ENCODE data around the gene SH2D5.
"Not testable (repeated sequence)": the region's sequence is repeated elsewhere in the genome, so short reads cannot be mapped to it uniquely, and the experiment has no call there.

The SH2D5 gene

DNA sequence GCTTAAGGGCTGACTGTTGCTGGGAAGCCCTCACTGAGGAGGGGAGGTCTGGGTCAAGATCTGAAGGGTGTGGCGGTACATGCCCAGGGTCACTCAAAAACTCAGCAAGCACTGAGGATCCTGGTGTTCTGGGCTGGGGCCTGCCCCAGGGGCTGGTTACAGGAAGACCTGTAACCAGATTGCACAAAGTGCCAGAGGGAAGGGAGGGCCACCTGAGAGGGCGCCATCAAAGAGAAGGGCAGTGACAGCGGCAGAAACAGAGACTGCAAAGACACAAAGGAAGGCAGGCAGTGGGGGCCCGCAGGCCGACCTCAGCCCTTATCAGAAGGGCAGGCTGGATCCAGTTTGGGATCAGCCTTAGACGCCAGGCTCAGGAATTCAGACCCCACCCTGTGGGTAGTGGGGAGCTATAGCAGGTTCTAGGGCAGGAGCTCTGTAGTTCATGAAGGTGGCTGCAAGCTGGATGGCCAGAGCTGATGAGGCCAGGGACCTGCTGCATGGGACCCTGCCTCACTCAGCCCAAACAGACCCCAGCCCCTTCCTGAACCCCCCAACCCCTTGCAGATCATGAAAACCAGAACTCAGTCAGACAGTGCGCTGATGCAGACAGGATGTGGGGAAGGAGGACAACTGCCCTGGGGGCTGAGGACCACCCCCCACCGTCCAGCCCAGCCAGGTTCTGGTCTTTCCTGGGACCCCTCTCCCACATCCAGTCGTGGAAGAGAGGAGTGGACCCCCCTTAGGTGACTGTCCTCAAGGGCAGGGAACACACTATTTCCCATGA lies 3.9 kb downstream of the SH2D5 start:
- DNase-seq (ENCODE audit: low spot score) = no peak

DNA sequence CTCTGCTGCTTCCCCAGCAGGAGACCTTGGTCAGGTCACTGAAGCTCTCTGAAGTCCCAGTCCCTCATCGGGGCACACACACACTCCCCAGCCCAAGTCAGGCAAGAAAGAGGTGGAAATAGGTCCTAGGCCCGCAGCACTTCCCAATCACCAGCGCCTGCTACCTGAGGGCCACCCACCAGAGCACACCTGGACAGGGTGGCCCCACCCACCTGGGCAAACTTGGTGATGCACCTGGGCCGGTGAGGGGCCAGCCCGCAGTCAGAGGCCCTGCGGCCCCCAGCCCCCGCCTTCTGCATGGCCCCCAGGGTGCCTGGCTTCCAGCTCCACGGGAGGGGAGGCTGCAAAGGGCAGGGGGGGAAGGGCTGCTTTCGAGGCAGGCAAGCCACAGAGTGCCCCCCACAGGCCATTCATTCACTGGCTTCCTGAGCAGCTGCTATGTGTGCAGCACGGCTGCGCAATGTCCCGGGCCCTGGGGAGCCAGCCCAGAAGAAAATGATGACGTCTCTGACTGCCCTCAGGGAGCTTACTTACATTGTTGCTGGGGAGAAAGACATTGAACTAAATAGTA lies 4.7 kb downstream of the SH2D5 start:
- DNase-seq (ENCODE audit: low spot score) = no peak

DNA sequence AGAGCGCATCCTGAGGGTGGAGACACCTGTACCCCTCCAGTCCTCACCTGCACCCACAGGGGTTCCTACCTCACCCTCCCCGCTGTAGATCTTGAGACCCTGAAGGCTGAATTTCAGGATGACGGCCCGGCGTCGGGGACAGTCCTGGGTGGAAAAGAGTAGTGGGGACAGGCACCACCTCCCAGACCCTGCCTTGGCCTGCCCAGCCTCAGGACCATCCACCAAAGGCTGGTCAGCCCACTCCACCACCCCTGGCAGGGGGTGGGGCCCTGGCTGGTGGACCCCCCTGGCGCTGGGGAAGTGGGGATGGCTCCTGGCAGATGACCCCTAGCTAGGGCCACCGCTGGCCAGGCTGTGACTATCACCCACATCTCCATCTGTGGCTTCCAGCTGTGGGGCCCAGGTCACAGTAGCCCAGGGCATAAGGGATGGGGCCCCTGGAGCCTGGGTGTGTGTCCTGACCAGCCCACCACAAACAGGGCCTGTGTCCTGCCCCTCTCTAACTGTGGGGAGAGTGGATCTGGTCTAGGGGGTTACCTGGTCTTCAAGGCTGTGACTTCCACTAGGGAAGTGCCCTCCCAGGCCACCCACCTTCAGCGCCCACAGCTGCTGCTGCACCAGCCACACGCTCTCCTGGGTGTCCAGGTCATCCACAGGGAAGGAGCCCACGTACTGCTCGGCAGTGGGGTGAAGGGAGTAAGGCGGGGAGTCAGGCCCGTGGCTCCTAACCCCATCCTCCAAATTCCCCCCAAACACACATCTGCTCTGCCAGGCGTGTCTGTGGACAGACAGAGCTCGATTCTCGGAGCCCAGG lies 5.4 kb downstream of the SH2D5 start:
- DNase-seq (ENCODE audit: low spot score) = no peak

GRCh38 chr1:20726118-20726911 lies 6.2 kb downstream of the SH2D5 start:
- DNase-seq (ENCODE audit: low spot score) = no peak

DNA sequence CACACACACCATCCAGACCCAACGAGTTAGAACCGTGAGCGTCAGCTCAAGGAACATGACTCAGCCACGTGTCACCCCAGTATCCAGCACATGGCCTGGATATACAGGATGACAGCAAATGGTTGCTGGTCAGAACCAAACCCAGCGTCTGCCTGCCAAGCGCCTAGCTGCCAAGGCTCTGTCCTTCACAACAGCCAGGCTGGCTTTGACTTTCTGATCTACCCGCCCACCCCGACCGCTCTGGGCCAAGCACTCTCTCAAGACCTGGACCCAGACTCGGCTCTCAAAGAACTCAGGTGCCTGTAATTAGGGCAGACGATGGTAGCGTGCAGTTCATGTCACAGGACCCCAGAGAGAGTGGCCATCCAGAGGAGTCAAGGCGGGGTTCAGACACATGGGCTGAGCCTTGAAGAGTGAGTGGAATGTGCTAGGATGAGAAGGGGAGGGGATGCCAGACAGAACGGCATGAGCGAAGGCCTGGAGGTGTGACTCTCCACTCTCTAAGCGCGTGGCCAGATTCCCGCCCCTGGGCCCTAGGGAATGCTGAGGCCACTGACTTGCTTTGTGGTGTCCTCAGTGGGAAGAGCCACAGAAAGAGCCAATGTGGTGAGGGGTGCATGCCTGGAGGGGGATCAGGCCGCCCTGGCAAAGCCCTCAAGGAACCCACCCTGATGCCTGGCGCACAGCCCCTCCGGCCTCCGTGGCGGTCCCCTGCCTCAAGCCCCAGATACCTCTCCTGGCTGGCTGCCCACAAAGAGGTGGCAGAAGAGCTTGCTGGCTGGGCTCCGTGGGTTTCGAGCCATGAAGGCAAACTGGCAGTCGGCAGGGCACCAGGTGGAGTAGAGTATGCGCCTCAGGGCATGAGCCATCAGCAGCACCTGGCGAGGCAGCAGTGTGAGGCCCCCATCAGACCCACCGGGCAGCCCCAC lies 7.0 kb downstream of the SH2D5 start:
- DNase-seq (ENCODE audit: low spot score) = no peak

GRCh38 chr1:20724364-20725188 lies 7.9 kb downstream of the SH2D5 start:
- DNase-seq (ENCODE audit: low spot score) = no peak

DNA sequence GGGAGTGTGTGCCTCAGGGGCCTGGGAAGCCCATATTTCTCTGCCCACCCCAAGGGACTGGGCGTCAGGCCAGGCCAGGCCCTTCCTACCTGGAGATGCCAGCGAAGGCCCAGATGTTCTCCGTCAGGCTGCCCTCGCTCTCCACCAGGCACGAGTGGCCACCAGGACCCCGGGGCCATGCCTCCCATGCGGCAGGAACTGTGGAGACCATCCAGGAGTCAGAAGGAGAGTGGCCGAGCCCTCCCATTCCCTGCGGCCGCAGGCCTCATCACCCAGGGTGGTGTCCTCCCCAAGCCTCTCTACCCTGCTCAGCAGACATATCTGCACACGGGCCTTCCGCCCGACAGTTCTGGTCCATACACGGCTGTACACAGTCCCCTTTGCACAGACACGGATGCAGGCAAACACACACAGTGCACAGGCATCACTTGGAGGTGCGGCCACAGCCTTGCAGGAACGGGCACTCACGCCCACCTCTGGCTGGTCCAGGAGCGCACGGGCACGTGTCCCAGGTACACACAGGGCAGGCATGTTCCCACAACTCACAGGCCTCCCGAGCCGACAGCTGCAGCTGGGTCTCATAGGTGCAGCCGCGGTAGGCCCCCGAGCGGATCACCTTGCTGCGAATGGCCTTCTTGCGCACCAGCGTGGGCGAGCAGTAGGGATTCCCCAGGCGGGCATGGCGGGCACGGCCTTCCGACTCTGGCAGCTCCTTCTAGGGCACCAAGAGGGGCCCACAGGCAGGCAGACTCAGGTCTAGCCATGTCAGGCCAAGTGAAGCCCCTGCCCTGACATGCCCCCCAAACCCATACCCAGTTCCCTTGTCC lies 8.8 kb downstream of the SH2D5 start:
- DNase-seq (ENCODE audit: low spot score) = no peak

DNA sequence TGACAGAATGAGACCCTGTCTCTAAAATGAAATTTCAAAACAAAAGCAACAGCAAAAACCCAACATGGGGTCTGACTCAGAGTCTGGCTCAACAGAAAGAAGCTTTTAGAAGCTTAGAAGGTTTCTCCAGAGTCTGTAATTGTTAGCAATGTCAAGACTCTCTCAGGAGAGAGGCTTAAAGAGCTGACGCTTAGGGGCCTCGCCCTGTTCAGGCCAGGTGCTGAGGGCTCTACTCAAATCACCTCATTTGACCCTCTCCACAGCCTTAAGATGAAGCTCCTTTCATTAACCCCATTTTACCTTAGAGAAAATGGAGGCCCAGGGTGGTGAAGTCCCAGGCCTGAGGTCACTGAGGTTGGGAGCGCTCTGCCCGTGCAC lies 9.4 kb downstream of the SH2D5 start:
- no peak for DNase-seq (ENCODE audit: low spot score)

- no peak for DNase-seq (ENCODE audit: low spot score)
Observed at GRCh38 chr1:20721117-20722061, 11.1 kb downstream of the SH2D5 start.

DNA sequence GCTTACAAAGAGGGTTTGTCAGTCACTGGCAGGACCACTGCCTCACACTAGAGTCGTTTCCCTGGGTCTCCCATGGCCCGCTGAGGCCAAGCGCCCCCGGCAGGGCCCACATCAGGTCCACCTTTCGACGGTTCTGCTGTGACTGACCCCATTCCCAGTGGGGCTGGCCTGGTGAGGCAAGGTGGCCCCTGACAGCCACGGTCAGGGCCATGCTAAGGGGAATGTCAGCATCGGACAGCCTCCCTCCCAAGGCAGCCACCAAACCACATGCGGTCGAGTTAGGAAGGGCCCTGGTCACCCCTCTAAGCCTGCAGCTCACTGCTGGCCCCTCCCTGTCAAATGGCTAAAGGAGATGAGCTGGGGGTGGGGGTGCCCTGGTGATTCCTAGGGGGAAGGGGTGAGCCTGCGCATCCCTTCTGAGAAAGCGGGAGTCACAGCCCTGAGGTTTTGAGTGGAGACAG lies 11.8 kb downstream of the SH2D5 start:
- no peak for DNase-seq (ENCODE audit: low spot score)

DNA sequence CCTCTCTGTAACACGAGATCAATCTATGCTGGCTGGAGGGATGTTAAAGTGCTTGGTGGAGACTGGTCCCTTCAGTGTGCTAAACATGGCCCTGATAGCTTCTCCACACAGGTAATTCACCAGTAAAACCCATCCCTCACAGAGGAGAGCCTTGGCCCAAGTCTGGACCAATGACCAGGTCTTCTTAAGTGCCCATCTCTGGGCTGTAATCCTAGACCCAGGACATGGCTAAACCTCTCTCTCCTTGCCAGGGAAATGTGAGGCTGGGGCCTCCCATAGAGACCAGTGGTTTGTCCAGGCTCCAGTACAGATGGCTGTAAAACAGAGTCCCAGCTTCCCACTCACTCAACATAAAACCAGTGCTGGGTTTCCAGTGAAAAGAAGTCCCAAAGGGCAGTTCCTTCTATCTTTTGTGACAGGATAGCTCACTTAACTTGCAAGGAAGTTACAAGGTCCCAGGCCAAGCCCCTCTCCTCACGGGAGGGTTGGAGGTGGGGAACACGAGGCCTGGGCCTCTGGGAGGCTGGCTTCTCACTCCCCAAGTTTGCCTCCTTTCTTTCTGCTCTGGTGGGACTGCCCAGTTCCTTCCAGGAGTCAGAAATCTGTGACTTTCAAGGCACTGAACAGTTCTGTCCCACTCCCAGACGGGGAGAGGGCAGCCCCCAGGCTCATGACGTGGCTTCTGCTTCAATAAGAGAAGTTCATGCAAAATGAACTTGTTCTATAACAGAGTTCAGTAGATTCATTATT lies 12.5 kb downstream of the SH2D5 start:
- no peak for DNase-seq (ENCODE audit: low spot score)

GRCh38 chr1:20719261-20719660 lies 13.2 kb downstream of the SH2D5 start:
- DNase-seq (ENCODE audit: low spot score) = no peak

DNA sequence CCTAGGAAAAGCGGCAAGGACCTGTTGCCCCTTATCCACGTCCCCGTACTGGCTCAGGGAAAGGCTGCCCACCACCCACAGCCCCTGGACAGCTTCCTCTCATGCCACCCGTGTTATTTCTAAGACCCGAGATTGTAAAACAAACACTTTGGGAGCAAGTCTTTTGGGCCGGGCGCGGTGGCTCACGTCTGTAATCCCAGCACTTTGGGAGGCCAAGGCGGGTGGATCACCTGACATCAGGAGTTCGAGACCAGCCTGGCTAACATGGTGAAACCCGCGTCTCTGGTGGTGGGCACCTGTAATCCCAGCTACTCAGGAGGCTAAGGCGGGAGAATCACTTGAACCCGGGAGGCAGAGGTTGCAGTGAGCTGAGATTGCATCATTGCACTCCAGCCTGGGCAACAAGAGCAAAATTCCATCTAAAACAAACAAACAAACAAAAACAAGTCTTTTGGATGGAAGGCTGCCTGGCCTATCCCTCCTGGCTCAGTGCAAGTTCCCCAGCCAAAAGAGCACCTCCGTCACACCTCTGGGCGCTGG lies 14.1 kb downstream of the SH2D5 start:
- not testable (repeated sequence) for DNase-seq (ENCODE audit: low spot score)

- DNase-seq (ENCODE audit: low spot score) = peak; percentile 76
Observed at GRCh38 chr1:20717452-20718342, 14.8 kb downstream of the SH2D5 start, which contains the start of gene KIF17. TSS of gene KIF17 (minus strand) at chr1:20718007. CDS start at chr1:20717706, 301 bp downstream.

DNA sequence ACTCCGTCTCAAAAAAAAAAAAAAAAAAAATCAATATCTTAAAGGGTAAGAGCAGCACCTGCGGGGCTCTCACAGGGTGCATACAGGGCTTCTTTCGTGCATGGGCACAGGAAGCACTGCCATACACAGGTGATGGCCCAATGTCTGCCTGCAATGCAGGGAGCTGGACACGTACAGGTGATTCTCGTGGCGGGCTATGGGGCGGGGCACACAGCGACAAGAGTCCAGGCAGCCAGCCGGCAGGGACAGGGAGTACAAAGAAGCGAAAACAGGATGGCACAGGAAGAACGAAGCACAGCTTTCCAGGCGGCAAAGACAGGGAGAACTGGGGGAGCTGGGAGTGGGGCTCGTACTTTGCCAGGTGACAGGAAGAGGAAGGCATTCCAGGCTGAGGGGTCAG lies 16.3 kb downstream of the SH2D5 start:
- no peak for DNase-seq (ENCODE audit: low spot score)

DNA sequence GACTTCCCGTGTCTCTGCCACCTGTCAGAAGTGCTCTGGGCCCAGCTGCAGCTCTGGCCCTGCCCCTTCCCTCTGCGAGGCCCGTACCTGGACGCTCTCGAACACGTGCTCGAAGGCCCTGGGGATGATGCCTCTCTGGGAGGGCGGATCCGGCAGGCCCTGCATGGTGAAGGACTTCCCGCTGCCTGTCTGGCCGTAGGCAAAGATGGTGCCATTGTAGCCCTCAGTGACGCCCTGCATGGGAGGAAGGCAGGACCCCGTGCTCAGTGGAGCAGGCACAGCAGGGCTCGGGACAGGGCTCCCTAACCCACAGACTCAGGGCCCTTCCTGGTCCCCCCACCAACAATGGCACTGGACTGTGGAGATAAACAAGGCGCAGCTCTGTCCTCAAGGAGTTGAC lies 17.1 kb downstream of the SH2D5 start:
- no peak for DNase-seq (ENCODE audit: low spot score)

All from LoVo (cell line).